ENCODE results near the gene KLRC2. TPM values are rescaled to one million over a fixed set of nuclear protein-coding genes. Genes with fewer than 3 reads are reported as not detected.
"Not testable (repeated sequence)": the region's sequence is repeated elsewhere in the genome, so short reads cannot be mapped to it uniquely, and the experiment has no call there.

Gene KLRC2
- total RNA-seq, 2 experiments from 2014 or later = 2.5 to 2.6 TPM

DNA sequence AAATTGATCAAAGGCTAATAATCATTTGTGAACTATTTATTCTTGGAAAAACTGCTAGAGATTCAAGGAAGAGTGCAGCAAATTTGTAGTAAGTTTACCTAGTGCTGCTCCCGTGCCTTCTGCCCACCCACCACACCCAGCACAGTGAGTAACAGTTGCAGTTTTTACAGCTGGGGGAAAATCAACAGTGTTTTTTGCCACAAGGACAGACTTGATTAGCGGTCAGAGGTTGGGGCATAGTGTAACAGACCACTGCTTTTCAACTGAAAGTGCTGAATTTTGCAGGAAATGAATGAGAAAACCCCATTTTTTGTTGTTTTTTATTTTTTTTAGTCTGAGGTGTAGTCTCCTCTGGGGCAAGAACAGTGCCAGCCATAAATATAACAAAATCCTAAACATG is 38.5 kb downstream of the KLRC2 start:
- TF ChIP-seq, protein P1, sequence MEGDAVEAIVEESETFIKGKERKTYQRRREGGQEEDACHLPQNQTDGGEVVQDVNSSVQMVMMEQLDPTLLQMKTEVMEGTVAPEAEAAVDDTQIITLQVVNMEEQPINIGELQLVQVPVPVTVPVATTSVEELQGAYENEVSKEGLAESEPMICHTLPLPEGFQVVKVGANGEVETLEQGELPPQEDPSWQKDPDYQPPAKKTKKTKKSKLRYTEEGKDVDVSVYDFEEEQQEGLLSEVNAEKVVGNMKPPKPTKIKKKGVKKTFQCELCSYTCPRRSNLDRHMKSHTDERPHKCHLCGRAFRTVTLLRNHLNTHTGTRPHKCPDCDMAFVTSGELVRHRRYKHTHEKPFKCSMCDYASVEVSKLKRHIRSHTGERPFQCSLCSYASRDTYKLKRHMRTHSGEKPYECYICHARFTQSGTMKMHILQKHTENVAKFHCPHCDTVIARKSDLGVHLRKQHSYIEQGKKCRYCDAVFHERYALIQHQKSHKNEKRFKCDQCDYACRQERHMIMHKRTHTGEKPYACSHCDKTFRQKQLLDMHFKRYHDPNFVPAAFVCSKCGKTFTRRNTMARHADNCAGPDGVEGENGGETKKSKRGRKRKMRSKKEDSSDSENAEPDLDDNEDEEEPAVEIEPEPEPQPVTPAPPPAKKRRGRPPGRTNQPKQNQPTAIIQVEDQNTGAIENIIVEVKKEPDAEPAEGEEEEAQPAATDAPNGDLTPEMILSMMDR (IDR thresholded peaks at IDR 0.05) = no peak
- Mint-ChIP-seq H3K4me3 (peak overlapping the region; percentile 66), H3K9me3 (peaks cover 6% of the 10 kb centered on the region), H3K36me3 (ENCODE audit: low read depth) (peaks cover 28% of the 10 kb centered on the region), H3K27me3 (no peaks in the 10 kb centered on the region), H3K4me1 (ENCODE audit: low read depth) (peaks cover 68% of the 10 kb centered on the region), H3K27ac (peak overlapping the region; percentile 92)
- CTCF ChIA-PET = interaction anchor here (0.8 to 2.6 kb wide), 4 partner anchors 19 to 244 kb away, joined by 3 to 13 read pairs (median 4); no protein-coding TSS in a partner anchor
- DNase-seq (peak; percentile 69), ATAC-seq (peak; percentile 40)
- intact Hi-C loops (cut with micrococcal nuclease) = loop anchor here (5.0 kb wide), 1 partner anchor 100 kb away; no protein-coding TSS in a partner anchor
- POLR2A ChIA-PET = interaction anchor here (0.6 to 2.4 kb wide), 7 partner anchors 9 to 530 kb away, joined by 3 to 12 read pairs (median 4); no protein-coding TSS in a partner anchor

DNA sequence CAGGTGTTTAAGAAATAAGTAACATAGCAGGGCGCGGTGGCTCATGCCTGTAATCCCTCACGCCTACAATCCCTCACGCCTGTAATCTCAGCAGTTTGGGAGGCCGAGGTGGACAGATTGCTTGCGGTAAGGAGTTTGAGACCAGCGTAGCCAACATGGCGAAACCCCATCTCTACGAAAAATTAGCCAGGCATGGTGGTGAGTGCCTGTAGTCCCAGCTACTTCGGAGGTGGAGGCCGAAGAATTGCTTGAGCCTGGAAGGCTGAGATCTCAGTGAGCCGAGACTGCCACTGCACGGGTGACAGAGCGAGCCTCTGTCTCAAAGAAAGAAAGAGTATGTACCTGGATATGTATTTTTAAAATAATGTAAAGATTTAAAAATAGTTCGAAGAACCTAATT is 39.6 kb downstream of the KLRC2 start:
- POLR2A ChIA-PET = interaction anchor here (0.6 to 2.6 kb wide), 8 partner anchors 7 to 163 kb away, joined by 3 to 19 read pairs (median 3); no protein-coding TSS in a partner anchor
- H3K4me1 Mint-ChIP-seq (ENCODE audit: low read depth) = peaks cover 69% of the 10 kb centered on the region
- intact Hi-C loops (cut with micrococcal nuclease) = loop anchor here (5.0 kb wide), 1 partner anchor 101 kb away; no protein-coding TSS in a partner anchor

DNA sequence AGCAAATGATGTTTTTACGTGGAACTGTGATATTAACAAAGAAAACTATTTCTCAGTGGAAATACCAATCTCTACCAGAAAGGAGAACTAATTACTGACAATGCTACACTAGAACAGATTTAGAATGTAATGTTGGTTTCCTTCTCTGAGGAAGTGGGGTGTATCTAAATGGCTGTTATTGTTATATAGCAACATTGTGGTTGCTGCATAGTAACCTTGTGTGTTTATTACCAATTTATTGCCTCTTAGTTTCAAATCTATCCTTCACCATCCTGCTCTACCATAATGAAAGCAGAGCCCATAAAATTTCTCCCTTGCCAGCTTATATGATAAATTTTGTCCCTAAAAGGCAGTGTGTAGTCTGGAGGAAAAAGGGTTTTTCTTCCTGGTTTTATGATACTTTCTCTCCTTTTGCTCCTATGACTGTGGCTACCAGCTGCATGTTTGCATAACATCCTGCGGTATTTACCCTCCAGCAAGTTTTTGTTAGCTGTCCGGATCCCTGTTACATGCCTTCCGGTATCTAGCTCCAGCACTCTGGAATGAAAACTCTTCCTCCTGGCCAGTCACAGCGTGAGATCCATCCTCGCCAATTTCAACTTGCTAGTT is 40.3 kb downstream of the KLRC2 start:
- POLR2A ChIA-PET = interaction anchor here (1.1 to 2.6 kb wide), 4 partner anchors 9 to 163 kb away, joined by 3 to 19 read pairs (median 3); no protein-coding TSS in a partner anchor

More for the DNA sequence above, 39.6 kb downstream of the KLRC2 start:
- H3K9me3 Mint-ChIP-seq, ATAC-seq, DNase-seq, H3K27me3 Mint-ChIP-seq: not testable (repeated sequence)
- CTCF ChIA-PET = interaction anchor here (0.6 to 2.6 kb wide), 3 partner anchors 11 to 243 kb away, joined by 3 to 13 read pairs (median 4); no protein-coding TSS in a partner anchor
- peaks cover 23% of the 10 kb centered on the region for H3K36me3 Mint-ChIP-seq (ENCODE audit: low read depth)
- peak overlapping the region; percentile 97 for H3K27ac Mint-ChIP-seq
- peak overlapping the region; percentile 63 for H3K4me3 Mint-ChIP-seq

DNA sequence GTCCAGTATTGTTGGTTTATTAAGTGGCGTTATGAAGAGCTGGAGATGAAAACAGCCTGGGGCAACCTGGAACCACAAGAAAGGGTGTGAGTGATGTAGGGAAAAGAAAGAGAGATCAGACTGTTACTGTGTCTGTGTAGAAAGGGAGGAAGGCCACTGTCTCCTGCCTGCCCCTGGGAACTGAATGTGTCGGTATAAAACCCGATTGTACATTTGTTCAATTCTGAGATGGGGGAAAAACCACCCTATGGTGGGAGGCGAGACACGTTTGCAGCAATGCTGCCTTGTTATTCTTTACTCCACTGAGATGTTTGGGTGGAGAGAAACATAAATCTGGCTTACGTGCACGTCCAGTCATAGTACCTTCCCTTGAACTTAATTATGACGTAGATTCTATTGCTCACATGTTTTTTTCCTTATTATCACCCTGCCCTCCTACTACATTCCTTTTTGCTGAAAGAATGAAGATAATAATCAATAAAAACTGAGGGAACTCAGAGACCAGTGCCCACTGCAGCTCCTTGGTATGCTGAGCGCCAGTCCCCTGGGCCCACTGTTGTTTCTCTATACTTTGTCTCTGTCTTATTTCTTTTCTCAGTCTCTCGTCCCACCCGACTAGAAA is 41.2 kb downstream of the KLRC2 start:
- ChIA-PET POLR2A (interaction anchor here (1.1 to 2.6 kb wide), 5 partner anchors 9 to 167 kb away, joined by 3 to 19 read pairs (median 3); no protein-coding TSS in a partner anchor), CTCF (interaction anchor here (0.7 to 1.4 kb wide), 3 partner anchors 28 to 356 kb away, joined by 3 to 5 read pairs (median 3); no protein-coding TSS in a partner anchor)
- not testable (repeated sequence) for H3K9me3 Mint-ChIP-seq, H3K27me3 Mint-ChIP-seq
- Mint-ChIP-seq H3K27ac (peak overlapping the region; percentile 97), H3K4me3 (peak overlapping the region; percentile 63), H3K36me3 (ENCODE audit: low read depth) (peaks cover 14% of the 10 kb centered on the region), H3K4me1 (ENCODE audit: low read depth) (peaks cover 64% of the 10 kb centered on the region)
- DNase-seq = peak; percentile 74
- intact Hi-C loops (cut with micrococcal nuclease) = loop anchor here (5.0 kb wide), 2 partner anchors 103 to 163 kb away; no protein-coding TSS in a partner anchor
- ATAC-seq = peak; percentile 59

More for the DNA sequence above, 40.3 kb downstream of the KLRC2 start:
- intact Hi-C loops (cut with micrococcal nuclease) = loop anchor here (5.0 kb wide), 1 partner anchor 102 kb away; no protein-coding TSS in a partner anchor
- Mint-ChIP-seq H3K9me3 (peaks cover 6% of the 10 kb centered on the region), H3K36me3 (ENCODE audit: low read depth) (peaks cover 19% of the 10 kb centered on the region), H3K27me3 (no peaks in the 10 kb centered on the region), H3K4me1 (ENCODE audit: low read depth) (peaks cover 64% of the 10 kb centered on the region), H3K4me3 (peak overlapping the region; percentile 63), H3K27ac (peak overlapping the region; percentile 97)
- no peak for DNase-seq
- CTCF ChIA-PET = interaction anchor here (0.6 to 2.6 kb wide), 3 partner anchors 10 to 243 kb away, joined by 3 to 13 read pairs (median 4); no protein-coding TSS in a partner anchor
- TF ChIP-seq, protein P1 (IDR thresholded peaks at IDR 0.05) = no peak
- ATAC-seq = peak; percentile 45

DNA sequence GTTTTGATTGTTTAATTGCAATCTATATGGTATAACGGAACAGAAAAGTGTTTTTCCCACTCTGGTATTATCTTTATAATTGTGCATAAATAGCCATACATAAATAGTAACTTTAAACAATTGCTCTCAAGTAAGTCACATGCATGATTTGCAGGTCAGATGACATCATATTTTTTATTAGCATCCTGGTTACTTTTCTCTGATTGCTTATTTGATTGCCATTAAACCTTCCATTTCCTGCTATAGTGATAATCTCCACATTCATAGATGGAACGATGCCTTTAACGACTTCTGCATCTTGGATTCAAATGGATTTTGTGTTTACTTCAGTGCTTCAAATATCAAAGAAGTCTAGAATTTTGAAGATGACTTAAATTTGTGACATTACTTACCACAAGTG is 42.5 kb downstream of the KLRC2 start:
- intact Hi-C loops (cut with micrococcal nuclease) = loop anchor here (5.0 kb wide), 1 partner anchor 164 kb away; no protein-coding TSS in a partner anchor
- H3K27me3 Mint-ChIP-seq = no peaks in the 10 kb centered on the region
- H3K4me3 Mint-ChIP-seq = peak overlapping the region; percentile 59
- peak overlapping the region; percentile 97 for H3K27ac Mint-ChIP-seq
- no peak for DNase-seq
- ATAC-seq = no peak
- ChIA-PET POLR2A (interaction anchor here (0.9 to 3.4 kb wide), 8 partner anchors 8 to 165 kb away, joined by 3 to 35 read pairs (median 9); no protein-coding TSS in a partner anchor), CTCF (interaction anchor here (0.8 to 1.4 kb wide), 4 partner anchors 14 to 89 kb away, joined by 3 to 5 read pairs (median 4); no protein-coding TSS in a partner anchor)
- peaks cover 58% of the 10 kb centered on the region for H3K4me1 Mint-ChIP-seq (ENCODE audit: low read depth)
- peaks cover 21% of the 10 kb centered on the region for H3K36me3 Mint-ChIP-seq (ENCODE audit: low read depth)
- TF ChIP-seq, protein P1 (IDR thresholded peaks at IDR 0.05) = no peak
- H3K9me3 Mint-ChIP-seq = no peaks in the 10 kb centered on the region
